AML-193 (cell line): ENCODE results near the gene UVRAG.
"Not testable (repeated sequence)": the region's sequence is repeated elsewhere in the genome, so short reads cannot be mapped to it uniquely, and the experiment has no call there.

ENCODE experiments used
- DNase-seq, 2 experiments: peaks; one replicate each; lab custom pipeline; 2025; lab: John Stamatoyannopoulos, UW

UVRAG gene

GRCh38 chr11:75841739-75842138, 26.7 kb downstream of the UVRAG start:
- no peak for DNase-seq

- peak; percentile 5 to 7 for DNase-seq
Observed at GRCh38 chr11:75845324-75845723, 30.3 kb downstream of the UVRAG start.

GRCh38 chr11:75849894-75850293, 34.9 kb downstream of the UVRAG start:
- DNase-seq, result no peak

GRCh38 chr11:75850787-75851186, 35.8 kb downstream of the UVRAG start:
- DNase-seq, result no peak

- DNase-seq, result no peak
Observed at GRCh38 chr11:75851203-75851602, 36.2 kb downstream of the UVRAG start.

GRCh38 chr11:75852406-75853017, 37.5 kb downstream of the UVRAG start:
- DNase-seq, result no peak

GRCh38 chr11:75853563-75853962, 38.6 kb downstream of the UVRAG start:
- DNase-seq, result not testable (repeated sequence)

GRCh38 chr11:75853971-75854370, 39.0 kb downstream of the UVRAG start:
- DNase-seq, result no peak

- DNase-seq, result no peak
Observed at GRCh38 chr11:75855206-75855605, 40.2 kb downstream of the UVRAG start.

GRCh38 chr11:75856912-75857311, 41.9 kb downstream of the UVRAG start:
- DNase-seq, result no peak

GRCh38 chr11:75858042-75858441, 43.0 kb downstream of the UVRAG start:
- no peak for DNase-seq

- DNase-seq, result peak; percentile 19 to 40
Observed at GRCh38 chr11:75858613-75859012, 43.6 kb downstream of the UVRAG start.

- DNase-seq, result no peak
Observed at GRCh38 chr11:75859614-75860013, 44.6 kb downstream of the UVRAG start.

GRCh38 chr11:75862437-75862836, 47.4 kb downstream of the UVRAG start:
- DNase-seq, result no peak

GRCh38 chr11:75867778-75868374, 52.9 kb downstream of the UVRAG start:
- peak; percentile 51 to 53 for DNase-seq

GRCh38 chr11:75868990-75869389, 54.0 kb downstream of the UVRAG start:
- no peak for DNase-seq

GRCh38 chr11:75869661-75870455, 54.8 kb downstream of the UVRAG start:
- peak in 1 of 2 experiments; percentile 4 for DNase-seq

- no peak for DNase-seq
Observed at GRCh38 chr11:75872887-75873416, 57.9 kb downstream of the UVRAG start.

GRCh38 chr11:75873417-75874221, 58.6 kb downstream of the UVRAG start:
- peak; percentile 35 to 62 for DNase-seq

- DNase-seq, result no peak
Observed at GRCh38 chr11:75874684-75875341, 59.8 kb downstream of the UVRAG start.

- DNase-seq, result not testable (repeated sequence)
Observed at GRCh38 chr11:75877327-75877726, 62.3 kb downstream of the UVRAG start.
